KMS-11 (cell line): ENCODE results near the gene MRAP2.
"Not testable (repeated sequence)": the region's sequence is repeated elsewhere in the genome, so short reads cannot be mapped to it uniquely, and the experiment has no call there.

Experiments
- H2AFZ ChIP-seq: fragments of 200-600 bp; sonication (generic); 2 replicates; pipeline ENCODE4 v1.6.1; 2016; ENCODE audit warnings: antibody characterized with exemption, mixed run types, low read depth
- H3K27ac ChIP-seq: fragments of 200-600 bp; sonication (generic); 2 replicates; pipeline ENCODE4 v1.6.1; 2016; ENCODE audit warnings: mild to moderate bottlenecking, mixed run types
- H3K27me3 ChIP-seq: fragments of 200-600 bp; sonication (generic); 2 replicates; pipeline ENCODE4 v1.6.1; 2017; ENCODE audit warnings: mild to moderate bottlenecking, low read depth, mixed run types, moderate library complexity; ENCODE audit not compliant: insufficient read depth
- H3K36me3 ChIP-seq: fragments of 200-600 bp; sonication (generic); 2 replicates; pipeline ENCODE4 v1.6.1; 2017; ENCODE audit warnings: mild to moderate bottlenecking, mixed run types; ENCODE audit not compliant: insufficient read depth
- H3K4me1 ChIP-seq: fragments of 200-600 bp; sonication (generic); 2 replicates; pipeline ENCODE4 v1.6.1; 2016; ENCODE audit warnings: mild to moderate bottlenecking, low read depth, mixed run types; ENCODE audit not compliant: poor library complexity, severe bottlenecking
- H3K4me2 ChIP-seq: fragments of 200-600 bp; sonication (generic); 2 replicates; pipeline ENCODE4 v1.7.0; 2016; ENCODE audit warnings: mild to moderate bottlenecking, mixed run types
- H3K4me3 ChIP-seq: fragments of 200-600 bp; sonication (generic); IDR thresholded peaks from 2 replicates; pipeline ENCODE4 v1.6.1; 2017; ENCODE audit warnings: low read depth, low read length, mixed read lengths; ENCODE audit not compliant: insufficient read depth
- H3K79me2 ChIP-seq: fragments of 200-600 bp; sonication (generic); 2 replicates; pipeline ENCODE4 v1.6.1; 2016; ENCODE audit warnings: low read depth, mixed run types; ENCODE audit not compliant: insufficient read depth
- H3K9ac ChIP-seq: fragments of 200-600 bp; sonication (generic); 2 replicates; pipeline ENCODE4 v1.6.1; 2016; ENCODE audit warnings: mild to moderate bottlenecking, mixed run types
- H4K20me1 ChIP-seq: fragments of 200-600 bp; sonication (generic); 2 replicates; pipeline ENCODE4 v1.6.1; 2016; ENCODE audit warnings: mild to moderate bottlenecking, mixed run types; ENCODE audit not compliant: insufficient read depth
- TF ChIP-seq, protein P1 (sequence below): fragments of 200-600 bp; sonication (generic); conservative IDR thresholded peaks from 2 replicates; pipeline ENCODE4 v1.6.1; 2017; ENCODE audit warnings: low read depth, mild to moderate bottlenecking, antibody characterized with exemption, low read length, moderate library complexity, mixed read lengths

Gene MRAP2

DNA sequence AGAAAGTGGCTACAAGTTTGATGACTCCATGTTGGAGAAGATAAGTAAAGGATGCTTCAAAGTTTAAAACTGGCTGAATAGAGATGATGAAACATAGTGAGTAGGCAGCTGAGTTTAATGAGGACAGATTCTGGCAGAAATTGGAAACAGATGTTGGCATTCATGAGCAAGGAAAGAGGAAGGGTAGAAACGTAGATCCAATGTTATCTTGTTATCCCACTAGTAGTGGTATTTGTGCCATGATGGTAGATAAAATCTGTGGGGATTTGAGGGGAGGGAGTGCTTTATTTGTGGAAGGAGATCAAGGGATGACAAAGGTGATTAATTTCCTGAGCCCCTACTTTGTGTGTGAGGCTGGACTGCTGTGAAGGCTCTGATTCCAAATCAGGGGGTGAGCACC is 69.5 kb downstream of the MRAP2 start:
- no peaks in the 10 kb centered on the region for H3K4me1 ChIP-seq
- H3K79me2 ChIP-seq = no peaks in the 10 kb centered on the region
- H3K9ac ChIP-seq = no peak overlapping the region
- H3K27ac ChIP-seq = no peak overlapping the region
- H4K20me1 ChIP-seq = no peaks in the 10 kb centered on the region
- no peaks in the 10 kb centered on the region for H3K27me3 ChIP-seq
- TF ChIP-seq, protein P1, sequence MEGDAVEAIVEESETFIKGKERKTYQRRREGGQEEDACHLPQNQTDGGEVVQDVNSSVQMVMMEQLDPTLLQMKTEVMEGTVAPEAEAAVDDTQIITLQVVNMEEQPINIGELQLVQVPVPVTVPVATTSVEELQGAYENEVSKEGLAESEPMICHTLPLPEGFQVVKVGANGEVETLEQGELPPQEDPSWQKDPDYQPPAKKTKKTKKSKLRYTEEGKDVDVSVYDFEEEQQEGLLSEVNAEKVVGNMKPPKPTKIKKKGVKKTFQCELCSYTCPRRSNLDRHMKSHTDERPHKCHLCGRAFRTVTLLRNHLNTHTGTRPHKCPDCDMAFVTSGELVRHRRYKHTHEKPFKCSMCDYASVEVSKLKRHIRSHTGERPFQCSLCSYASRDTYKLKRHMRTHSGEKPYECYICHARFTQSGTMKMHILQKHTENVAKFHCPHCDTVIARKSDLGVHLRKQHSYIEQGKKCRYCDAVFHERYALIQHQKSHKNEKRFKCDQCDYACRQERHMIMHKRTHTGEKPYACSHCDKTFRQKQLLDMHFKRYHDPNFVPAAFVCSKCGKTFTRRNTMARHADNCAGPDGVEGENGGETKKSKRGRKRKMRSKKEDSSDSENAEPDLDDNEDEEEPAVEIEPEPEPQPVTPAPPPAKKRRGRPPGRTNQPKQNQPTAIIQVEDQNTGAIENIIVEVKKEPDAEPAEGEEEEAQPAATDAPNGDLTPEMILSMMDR = no peak
- no peak overlapping the region for H3K4me3 ChIP-seq
- no peak overlapping the region for H3K4me2 ChIP-seq
- no peak overlapping the region for H2AFZ ChIP-seq
- no peaks in the 10 kb centered on the region for H3K36me3 ChIP-seq

DNA sequence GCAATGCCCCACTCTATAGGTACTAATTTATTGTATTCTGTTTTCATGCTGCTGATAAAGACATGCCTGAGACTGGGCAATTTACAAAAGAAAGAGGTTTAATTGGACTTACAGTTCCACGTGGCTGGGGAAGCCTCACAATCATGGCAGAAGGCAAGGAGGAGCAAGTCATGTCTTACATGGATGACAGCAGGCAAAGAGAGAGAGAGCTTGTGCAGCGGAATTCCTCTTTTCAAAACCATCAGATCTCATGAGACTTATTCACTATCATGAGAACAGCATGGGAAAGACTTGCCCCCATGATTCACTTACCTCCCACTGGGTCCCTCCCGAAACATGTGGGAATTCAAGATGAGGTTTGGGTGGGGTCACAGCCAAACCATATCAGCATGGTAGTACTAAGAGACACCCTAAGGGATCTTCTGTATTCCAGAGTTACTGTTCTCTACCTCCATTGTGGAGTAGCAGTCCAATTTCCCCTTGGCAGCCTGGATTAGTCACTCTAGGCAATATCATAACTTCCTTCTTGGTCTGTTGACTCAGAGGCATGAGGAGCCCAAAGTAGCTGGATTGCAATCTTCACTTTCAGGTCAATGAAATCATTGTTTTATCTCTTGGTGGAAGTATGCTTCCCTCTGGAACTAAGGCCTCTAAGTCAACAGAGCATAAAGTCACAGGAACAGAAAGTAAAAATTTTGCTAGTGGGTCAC is 71.8 kb downstream of the MRAP2 start:
- H2AFZ ChIP-seq, H3K4me3 ChIP-seq, H4K20me1 ChIP-seq, H3K9ac ChIP-seq, H3K4me2 ChIP-seq, H3K27ac ChIP-seq, H3K79me2 ChIP-seq, H3K4me1 ChIP-seq, H3K36me3 ChIP-seq, H3K27me3 ChIP-seq: not testable (repeated sequence)

DNA sequence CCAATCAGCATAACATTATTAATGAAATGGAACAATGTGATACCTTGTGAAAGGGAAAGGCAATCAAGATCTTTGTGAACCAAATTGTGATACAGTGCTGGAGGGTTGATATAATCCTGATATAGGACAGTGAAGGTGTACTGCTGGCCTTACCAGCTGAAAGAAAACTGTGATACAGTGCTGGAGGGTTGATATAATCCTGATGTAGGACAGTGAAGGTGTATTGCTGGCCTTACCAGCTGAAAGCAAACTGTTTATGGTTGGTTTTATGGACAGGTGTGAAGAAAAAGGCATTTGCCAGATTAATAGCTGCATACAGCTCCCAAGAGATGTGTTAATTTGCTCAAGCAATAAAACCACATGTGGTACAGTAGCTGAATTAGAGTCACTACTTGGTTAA is 73.9 kb downstream of the MRAP2 start:
- H3K4me2 ChIP-seq = no peak overlapping the region
- H3K4me3 ChIP-seq = no peak overlapping the region
- no peak overlapping the region for H3K27ac ChIP-seq
- TF ChIP-seq, protein P1 = no peak
- no peaks in the 10 kb centered on the region for H4K20me1 ChIP-seq
- H3K27me3 ChIP-seq = no peaks in the 10 kb centered on the region
- H3K4me1 ChIP-seq = no peaks in the 10 kb centered on the region
- no peaks in the 10 kb centered on the region for H3K79me2 ChIP-seq
- H3K9ac ChIP-seq = no peak overlapping the region
- H3K36me3 ChIP-seq = no peaks in the 10 kb centered on the region
- no peak overlapping the region for H2AFZ ChIP-seq

DNA sequence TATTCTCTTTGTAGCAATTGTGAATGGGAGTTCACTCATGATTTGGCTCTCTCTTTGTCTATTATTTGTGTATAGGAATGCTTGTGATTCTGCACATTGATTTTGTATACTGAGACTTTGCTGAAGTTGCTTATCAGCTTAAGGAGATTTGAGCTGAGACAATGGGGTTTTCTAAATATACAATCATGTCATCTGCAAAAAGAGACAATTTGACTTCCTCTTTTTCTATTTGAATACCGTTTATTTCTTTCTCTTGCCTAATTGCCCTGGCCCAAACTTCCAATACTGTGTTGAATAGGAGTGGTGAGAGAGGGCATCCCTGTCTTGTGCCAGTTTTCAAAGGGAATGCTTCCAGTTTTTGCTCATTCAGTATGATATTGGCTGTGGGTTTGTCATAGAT is 77.8 kb downstream of the MRAP2 start:
- not testable (repeated sequence) for H3K27me3 ChIP-seq, H3K4me2 ChIP-seq, H3K4me1 ChIP-seq, H3K36me3 ChIP-seq, H3K27ac ChIP-seq, H3K4me3 ChIP-seq, H2AFZ ChIP-seq, H4K20me1 ChIP-seq, H3K9ac ChIP-seq, H3K79me2 ChIP-seq

DNA sequence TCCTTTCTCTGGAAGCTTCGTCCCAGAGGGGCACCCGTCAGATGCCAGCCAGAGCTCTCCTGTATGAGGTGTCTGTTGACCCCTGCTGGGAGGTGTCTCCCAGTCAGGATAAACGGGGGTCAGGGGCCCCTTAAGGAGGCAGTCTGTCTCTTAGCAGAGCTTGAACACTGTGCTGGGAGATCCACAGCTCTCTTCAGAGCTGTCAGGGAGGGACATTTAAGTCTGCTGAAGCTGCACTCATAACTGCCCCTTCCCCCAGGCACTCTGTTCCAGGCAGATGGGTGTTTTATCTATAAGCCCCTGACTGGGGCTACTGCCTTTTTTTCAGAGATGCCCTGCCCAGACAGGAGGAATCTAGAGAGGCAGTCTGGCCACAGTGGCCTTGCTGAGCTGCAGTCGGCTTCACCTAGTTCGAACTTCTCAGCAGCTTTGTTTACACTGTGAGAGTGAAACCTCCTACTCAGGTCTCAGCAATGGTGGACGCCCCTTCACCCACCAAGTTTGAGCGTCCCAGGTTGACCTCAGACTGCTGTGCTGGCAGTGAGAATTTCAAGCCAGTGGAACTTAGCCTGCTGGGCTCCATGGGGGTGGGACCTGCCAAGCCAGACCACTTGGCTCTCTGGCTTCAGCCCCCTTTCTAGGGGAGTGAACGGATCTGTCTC is 81.5 kb downstream of the MRAP2 start:
- H3K79me2 ChIP-seq, H3K27me3 ChIP-seq, H2AFZ ChIP-seq, H3K4me1 ChIP-seq, H4K20me1 ChIP-seq, H3K36me3 ChIP-seq, H3K4me2 ChIP-seq, H3K27ac ChIP-seq, H3K4me3 ChIP-seq, H3K9ac ChIP-seq: not testable (repeated sequence)

DNA sequence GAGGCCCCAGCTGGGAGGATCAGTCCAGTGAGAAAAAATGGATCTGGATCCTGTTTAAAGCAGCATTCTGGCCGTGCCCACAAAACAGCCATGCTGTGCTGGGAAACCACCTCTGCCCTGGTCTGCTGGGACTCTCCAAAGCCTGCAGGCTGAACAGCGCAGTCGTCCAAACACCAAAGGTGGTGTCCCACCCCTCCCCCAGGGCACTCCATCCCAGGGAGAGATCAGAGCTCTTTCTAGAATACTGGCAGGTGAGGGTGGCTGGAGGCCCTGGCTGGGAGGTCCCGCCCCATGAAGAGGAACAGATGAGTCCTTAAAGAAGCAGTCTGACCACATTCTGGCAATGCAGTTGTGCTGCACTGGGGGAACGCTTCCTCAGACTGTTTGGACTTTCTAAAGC is 84.6 kb downstream of the MRAP2 start:
- Histone ChIP-seq H3K79me2 (no peaks in the 10 kb centered on the region), H3K4me3 (no peak overlapping the region), H3K4me2 (no peak overlapping the region), H2AFZ (no peak overlapping the region), H4K20me1 (no peaks in the 10 kb centered on the region), H3K27me3 (no peaks in the 10 kb centered on the region), H3K9ac (no peak overlapping the region), H3K27ac (no peak overlapping the region), H3K4me1 (no peaks in the 10 kb centered on the region), H3K36me3 (no peaks in the 10 kb centered on the region)
- TF ChIP-seq, protein P1 = no peak
